Measurements from ENCODE around the gene C22orf39.

The C22orf39 gene

GRCh38 chr22:19397734-19398104, 49.8 kb downstream of the C22orf39 start:
- no peak for DNase-seq

GRCh38 chr22:19396934-19397733, 50.4 kb downstream of the C22orf39 start:
- no peak for DNase-seq

GRCh38 chr22:19396561-19396933, 51.0 kb downstream of the C22orf39 start:
- DNase-seq = no peak

- no peak for DNase-seq
Measured at GRCh38 chr22:19395276-19395675, 52.2 kb downstream of the C22orf39 start.

- no peak for DNase-seq
Measured at GRCh38 chr22:19394274-19395050, 53.0 kb downstream of the C22orf39 start.

- no peak for DNase-seq
Measured at GRCh38 chr22:19393704-19394103, 53.8 kb downstream of the C22orf39 start.

All from suppressor macrophage treated with lipopolysaccharide for 1 hour (primary cell).